K562 (cell line): Measurements from ENCODE around the gene WDR90. TPM values are rescaled to one million over a fixed set of nuclear protein-coding genes. Genes with fewer than 3 reads are reported as not detected.

Source experiments
- ARID3B ChIP-seq: fragments of 250-450 bp; sonication (Bioruptor Pico); IDR thresholded peaks from 2 replicates; pipeline ENCODE4 v1.4.0; 2020; ENCODE audit warnings: borderline replicate concordance
- DIDO1 ChIP-seq: fragments of 450-650 bp; IDR thresholded peaks from 2 replicates; pipeline ENCODE4 v1.6.1; 2016; ENCODE audit warnings: low read depth, missing biosample characterization, missing genetic modification characterization
- DLX4 ChIP-seq: fragments of 250-450 bp; sonication (Bioruptor Pico); IDR thresholded peaks from 2 replicates; pipeline ENCODE4 v1.6.1; 2021; ENCODE audit warnings: mild to moderate bottlenecking
- ELF4 ChIP-seq: fragments of 450-650 bp; formaldehyde crosslinking; IDR thresholded peaks from 2 replicates; pipeline ENCODE4 v1.4.0; 2022; ENCODE audit warnings: missing genetic modification characterization
- GABPB2 ChIP-seq: fragments of 250-450 bp; sonication (Bioruptor Pico); conservative IDR thresholded peaks from 2 replicates; pipeline ENCODE4 v1.5.1; 2021; ENCODE audit warnings: mild to moderate bottlenecking
- HDAC2 ChIP-seq: fragments of 450-650 bp; IDR thresholded peaks from 2 replicates; pipeline ENCODE4 v1.6.1; 2016; ENCODE audit warnings: mild to moderate bottlenecking
- MAFG ChIP-seq: fragments of 450-650 bp; conservative IDR thresholded peaks from 2 replicates; pipeline ENCODE4 v1.6.1; 2016; ENCODE audit warnings: missing genetic modification characterization, missing compliant biosample characterization
- NEUROD1 ChIP-seq: fragments of 150-350 bp; IDR thresholded peaks from 2 replicates; pipeline ENCODE4 v1.6.1; 2014; ENCODE audit warnings: borderline replicate concordance, low read length, low read depth; ENCODE audit not compliant: partially characterized antibody
- NR3C1 ChIP-seq: sonication (generic); formaldehyde crosslinking; IDR thresholded peaks from 2 replicates; pipeline ENCODE4 v1.8.1; 2022; ENCODE audit warnings: missing genetic modification reagents
- SIN3B ChIP-seq: fragments of 450-650 bp; IDR thresholded peaks from 2 replicates; pipeline ENCODE4 v1.6.1; 2017; ENCODE audit warnings: low read depth, mild to moderate bottlenecking, moderate library complexity
- SMARCE1 ChIP-seq: fragments of 450-650 bp; IDR thresholded peaks from 2 replicates; pipeline ENCODE4 v1.7.1; 2016; ENCODE audit warnings: mild to moderate bottlenecking
- TSC22D4 ChIP-seq: fragments of 450-650 bp; IDR thresholded peaks from 2 replicates; pipeline ENCODE4 v1.6.1; 2016; ENCODE audit warnings: missing genetic modification characterization, missing biosample characterization, control low read depth
- UBTF ChIP-seq, 2 experiments: IDR thresholded peaks; 2 replicates each; pipeline ENCODE4 v1.6.1; 2012; ENCODE audit warnings: improper control_type of control experiment in 2 of 2, low read depth in 2 of 2, low read length in 2 of 2, borderline replicate concordance in 1 of 2
- polyA plus RNA-seq, 8 experiments: library from polyadenylated mRNA; depleted of rRNA in 4 of 8; stranded (reverse) in 5 of 8; unstranded in 3 of 8; fragments of >200 nt; fragmentation: Nextera tagmentation in 2 of 8; fragmentation: Illumina TruSeq in 1 of 8; extraction: Ambion mirVana in 2 of 8; extraction: Trizol in 1 of 8; gene quantifications; 2 replicates each; pipeline versions ENCODE4 v1.2.1 to v1.2.3, GENCODE V29; 2011 to 2014; ENCODE audit warnings: inconsistent platforms in 1 of 8, missing spikeins in 1 of 8
- total RNA-seq, 7 experiments: library from RNA; depleted of rRNA in 6 of 7; stranded (reverse); fragments of >200 nt in 6 of 7; fragmentation: Illumina TruSeq in 2 of 7; extraction: Trizol in 2 of 7; gene quantifications; 2 replicates each; pipeline versions ENCODE4 v1.2.1 to v1.2.3, GENCODE V29; 2011 to 2021; ENCODE audit warnings: low replicate concordance in 1 of 7
- TF ChIP-seq, protein P1 (sequence below): fragments of 450-650 bp; formaldehyde crosslinking; conservative IDR thresholded peaks from 2 replicates; pipeline ENCODE4 v1.4.0; 2022; ENCODE audit warnings: mild to moderate bottlenecking, missing genetic modification characterization
- TF ChIP-seq, protein P2 (sequence below): sonication (generic); formaldehyde crosslinking; IDR thresholded peaks from 2 replicates; pipeline ENCODE4 v1.4.0; 2020; ENCODE audit warnings: mild to moderate bottlenecking, missing genetic modification reagents
- TF ChIP-seq, protein P3 (sequence below): fragments of 250-450 bp; sonication (Bioruptor Pico); IDR thresholded peaks from 2 replicates; pipeline ENCODE4 v1.8.0; 2022; ENCODE audit warnings: moderate library complexity, mild to moderate bottlenecking, inconsistent platforms

WDR90 gene
- total and polyA plus RNA-seq, 9 of the 15 experiments (the other 6 are each of a cell fraction or from before 2014, with no cell fraction given), result 0.44 to 12.6 (median 3.3) TPM

GRCh38 chr16:700684-701584 is 51.8 kb downstream of the WDR90 start (continued):
- TF ChIP-seq DIDO1 (tag), result no peak
- no peak for TF ChIP-seq GABPB2 (CRISPR knock-in tag)
- TF ChIP-seq NEUROD1, result no peak
- TF ChIP-seq, protein P1, sequence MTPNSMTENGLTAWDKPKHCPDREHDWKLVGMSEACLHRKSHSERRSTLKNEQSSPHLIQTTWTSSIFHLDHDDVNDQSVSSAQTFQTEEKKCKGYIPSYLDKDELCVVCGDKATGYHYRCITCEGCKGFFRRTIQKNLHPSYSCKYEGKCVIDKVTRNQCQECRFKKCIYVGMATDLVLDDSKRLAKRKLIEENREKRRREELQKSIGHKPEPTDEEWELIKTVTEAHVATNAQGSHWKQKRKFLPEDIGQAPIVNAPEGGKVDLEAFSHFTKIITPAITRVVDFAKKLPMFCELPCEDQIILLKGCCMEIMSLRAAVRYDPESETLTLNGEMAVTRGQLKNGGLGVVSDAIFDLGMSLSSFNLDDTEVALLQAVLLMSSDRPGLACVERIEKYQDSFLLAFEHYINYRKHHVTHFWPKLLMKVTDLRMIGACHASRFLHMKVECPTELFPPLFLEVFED, result no peak
- TF ChIP-seq, protein P2, sequence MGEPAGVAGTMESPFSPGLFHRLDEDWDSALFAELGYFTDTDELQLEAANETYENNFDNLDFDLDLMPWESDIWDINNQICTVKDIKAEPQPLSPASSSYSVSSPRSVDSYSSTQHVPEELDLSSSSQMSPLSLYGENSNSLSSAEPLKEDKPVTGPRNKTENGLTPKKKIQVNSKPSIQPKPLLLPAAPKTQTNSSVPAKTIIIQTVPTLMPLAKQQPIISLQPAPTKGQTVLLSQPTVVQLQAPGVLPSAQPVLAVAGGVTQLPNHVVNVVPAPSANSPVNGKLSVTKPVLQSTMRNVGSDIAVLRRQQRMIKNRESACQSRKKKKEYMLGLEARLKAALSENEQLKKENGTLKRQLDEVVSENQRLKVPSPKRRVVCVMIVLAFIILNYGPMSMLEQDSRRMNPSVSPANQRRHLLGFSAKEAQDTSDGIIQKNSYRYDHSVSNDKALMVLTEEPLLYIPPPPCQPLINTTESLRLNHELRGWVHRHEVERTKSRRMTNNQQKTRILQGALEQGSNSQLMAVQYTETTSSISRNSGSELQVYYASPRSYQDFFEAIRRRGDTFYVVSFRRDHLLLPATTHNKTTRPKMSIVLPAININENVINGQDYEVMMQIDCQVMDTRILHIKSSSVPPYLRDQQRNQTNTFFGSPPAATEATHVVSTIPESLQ (CRISPR knock-in tag), result no peak
- no peak for TF ChIP-seq ELF4 (CRISPR knock-in tag)
- 0 out of 2 replicates have a peak, but pooled peaks have one; percentile 24 for TF ChIP-seq SIN3B
- TF ChIP-seq DLX4, result no peak
- peak; percentile 88; the same call in 1 of the 2 replicates for TF ChIP-seq NR3C1 (CRISPR knock-in tag)
- no peak for TF ChIP-seq MAFG (tag)
- no peak for TF ChIP-seq TSC22D4
- no peak for TF ChIP-seq HDAC2
- no peak for TF ChIP-seq SMARCE1
- no peak for TF ChIP-seq ARID3B (CRISPR knock-in tag)
- TF ChIP-seq, protein P3, sequence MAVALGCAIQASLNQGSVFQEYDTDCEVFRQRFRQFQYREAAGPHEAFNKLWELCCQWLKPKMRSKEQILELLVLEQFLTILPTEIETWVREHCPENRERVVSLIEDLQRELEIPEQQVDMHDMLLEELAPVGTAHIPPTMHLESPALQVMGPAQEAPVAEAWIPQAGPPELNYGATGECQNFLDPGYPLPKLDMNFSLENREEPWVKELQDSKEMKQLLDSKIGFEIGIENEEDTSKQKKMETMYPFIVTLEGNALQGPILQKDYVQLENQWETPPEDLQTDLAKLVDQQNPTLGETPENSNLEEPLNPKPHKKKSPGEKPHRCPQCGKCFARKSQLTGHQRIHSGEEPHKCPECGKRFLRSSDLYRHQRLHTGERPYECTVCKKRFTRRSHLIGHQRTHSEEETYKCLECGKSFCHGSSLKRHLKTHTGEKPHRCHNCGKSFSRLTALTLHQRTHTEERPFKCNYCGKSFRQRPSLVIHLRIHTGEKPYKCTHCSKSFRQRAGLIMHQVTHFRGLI (CRISPR knock-in tag), result no peak
- 0 out of 4 replicates have a peak, but pooled peaks of 1 of the 2 experiments have one; percentile 71 for TF ChIP-seq UBTF (IDR thresholded peaks at IDR 0.05; ENCODE audit: borderline replicate concordance in 1 of 2, low read depth in 2 of 2, low read length in 2 of 2)
